Kidney (tissue), 14 donors: ENCODE data around the gene GBE1. TPM values are rescaled to one million over a fixed set of nuclear protein-coding genes. Genes with fewer than 3 reads are reported as not detected.

Experiments
- DNase-seq, 5 donors: peaks; one replicate each; pipeline ENCODE4 v3.0.0-alpha.2; 2013 to 2020
- FAIRE-seq: peaks from 2 replicates; lab custom pipeline; 2012; peaks lifted over from hg19 to GRCh38; lab: Jason Lieb, UNC
- H3K27ac ChIP-seq, 2 donors: one replicate each; pipeline ENCODE4 v1.7.0; 2013; ENCODE audit warnings: low read depth in 2 of 2, low read length in 2 of 2, inconsistent platforms in 1 of 2
- H3K27me3 ChIP-seq: one replicate; pipeline ENCODE4 v1.7.1; 2013; ENCODE audit warnings: low read length, inconsistent platforms; ENCODE audit not compliant: control insufficient read depth, insufficient read depth
- H3K36me3 ChIP-seq, 3 donors: one replicate each; pipeline versions ENCODE4 v1.7.0 to v1.7.1; 2013; ENCODE audit warnings: low read length in 3 of 3, control low read depth in 1 of 3, inconsistent platforms in 1 of 3; ENCODE audit not compliant: insufficient read depth in 3 of 3, control insufficient read depth in 2 of 3
- H3K4me1 ChIP-seq, 3 donors: one replicate each; pipeline versions ENCODE4 v1.7.0 to v1.7.1; 2013; ENCODE audit warnings: low read length in 3 of 3, inconsistent platforms in 1 of 3, low read depth in 1 of 3; ENCODE audit not compliant: control insufficient read depth in 2 of 3, insufficient read depth in 2 of 3
- H3K4me3 ChIP-seq, 3 donors: one replicate each; pipeline versions ENCODE4 v1.7.0 to v1.8.1; 2013; ENCODE audit warnings: low read length in 3 of 3, control low read depth in 1 of 3, inconsistent platforms in 1 of 3
- H3K9ac ChIP-seq, 3 donors: one replicate each; pipeline versions ENCODE4 v1.7.0 to v1.7.1; 2013; ENCODE audit warnings: low read length in 3 of 3, control low read depth in 1 of 3, inconsistent platforms in 1 of 3
- H3K9me3 ChIP-seq, 3 donors: one replicate each; pipeline versions ENCODE4 v1.7.0 to v1.7.1; 2013; ENCODE audit warnings: low read length in 3 of 3, control low read depth in 1 of 3, inconsistent platforms in 1 of 3; ENCODE audit not compliant: control insufficient read depth in 2 of 3, insufficient read depth in 1 of 3
- intact Hi-C: fragments of 100-400 bp; cut with DNase I; formaldehyde crosslinking; loops from one replicate; pipeline ENCODE4 v1.11.1; 2022
- polyA plus RNA-seq: library from polyadenylated mRNA; stranded (reverse); fragments of 350-450 nt; fragmentation: Illumina TruSeq; extraction: RNeasy Lipid Tissue Mini Kit (QIAGEN cat#74804); gene quantifications from one replicate; pipeline ENCODE4 v1.2.3, GENCODE V29; 2014; ENCODE audit warnings: low read depth, low replicate concordance; ENCODE audit not compliant: insufficient read depth
- total RNA-seq: library from RNA; stranded (reverse); fragmentation: NEBNext Ultra II Directional; extraction: Animal tissue kit (Norgen Biotek cat#: 25700); gene quantifications from one replicate; pipeline ENCODE4 v1.2.1, GENCODE V29; 2021
- TF ChIP-seq, protein P1 (sequence below): IDR thresholded peaks from 3 replicates; pipeline ENCODE4 v1.5.1; 2012; ENCODE audit warnings: mild to moderate bottlenecking, moderate library complexity, borderline replicate concordance; ENCODE audit not compliant: insufficient read depth; ENCODE audit errors: extremely low read depth
- donor health status: control.
- donor health status: control.
- donor health status: control.
- donor health status: control.
- donor health status: control.
- donor health status: DM: yes; HTN: yes; CAD: no.
- donor health status: Normal renal cell carcinoma (clear cell type).

The GBE1 gene
- total and polyA plus RNA-seq, 2 donors from 2014 or later = 29.3 to 36.2 TPM

DNA sequence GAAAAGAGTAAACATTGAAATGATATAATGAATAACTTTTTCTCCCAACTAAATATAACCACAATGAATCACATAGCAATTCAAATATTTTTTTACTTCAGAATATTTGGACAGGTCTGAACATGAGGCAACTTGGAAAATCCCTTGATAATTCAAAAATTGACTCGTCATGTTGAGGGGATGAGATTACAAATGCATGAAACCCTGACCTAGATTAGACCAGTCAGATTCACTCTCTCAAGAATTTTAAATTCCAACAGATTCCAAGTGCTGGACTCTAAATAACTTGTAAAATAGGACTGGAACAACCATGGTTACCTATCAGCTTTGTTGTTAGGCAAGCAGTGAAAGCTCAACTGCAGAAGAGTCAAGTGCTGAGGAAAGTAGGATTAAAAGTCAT, 317.5 kb downstream of the GBE1 start:
- no peaks in the 10 kb centered on the region for H3K9me3 ChIP-seq
- H3K36me3 ChIP-seq = no peaks in the 10 kb centered on the region
- intact Hi-C loops = no loop called here
- TF ChIP-seq, protein P1, sequence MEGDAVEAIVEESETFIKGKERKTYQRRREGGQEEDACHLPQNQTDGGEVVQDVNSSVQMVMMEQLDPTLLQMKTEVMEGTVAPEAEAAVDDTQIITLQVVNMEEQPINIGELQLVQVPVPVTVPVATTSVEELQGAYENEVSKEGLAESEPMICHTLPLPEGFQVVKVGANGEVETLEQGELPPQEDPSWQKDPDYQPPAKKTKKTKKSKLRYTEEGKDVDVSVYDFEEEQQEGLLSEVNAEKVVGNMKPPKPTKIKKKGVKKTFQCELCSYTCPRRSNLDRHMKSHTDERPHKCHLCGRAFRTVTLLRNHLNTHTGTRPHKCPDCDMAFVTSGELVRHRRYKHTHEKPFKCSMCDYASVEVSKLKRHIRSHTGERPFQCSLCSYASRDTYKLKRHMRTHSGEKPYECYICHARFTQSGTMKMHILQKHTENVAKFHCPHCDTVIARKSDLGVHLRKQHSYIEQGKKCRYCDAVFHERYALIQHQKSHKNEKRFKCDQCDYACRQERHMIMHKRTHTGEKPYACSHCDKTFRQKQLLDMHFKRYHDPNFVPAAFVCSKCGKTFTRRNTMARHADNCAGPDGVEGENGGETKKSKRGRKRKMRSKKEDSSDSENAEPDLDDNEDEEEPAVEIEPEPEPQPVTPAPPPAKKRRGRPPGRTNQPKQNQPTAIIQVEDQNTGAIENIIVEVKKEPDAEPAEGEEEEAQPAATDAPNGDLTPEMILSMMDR = no peak
- H3K4me1 ChIP-seq = no peaks in the 10 kb centered on the region
- DNase-seq = no peak
- H3K27ac ChIP-seq = no peak overlapping the region
- no peaks in the 10 kb centered on the region for H3K27me3 ChIP-seq
- no peak overlapping the region for H3K4me3 ChIP-seq
- H3K9ac ChIP-seq = no peak overlapping the region
- no peak for FAIRE-seq

DNA sequence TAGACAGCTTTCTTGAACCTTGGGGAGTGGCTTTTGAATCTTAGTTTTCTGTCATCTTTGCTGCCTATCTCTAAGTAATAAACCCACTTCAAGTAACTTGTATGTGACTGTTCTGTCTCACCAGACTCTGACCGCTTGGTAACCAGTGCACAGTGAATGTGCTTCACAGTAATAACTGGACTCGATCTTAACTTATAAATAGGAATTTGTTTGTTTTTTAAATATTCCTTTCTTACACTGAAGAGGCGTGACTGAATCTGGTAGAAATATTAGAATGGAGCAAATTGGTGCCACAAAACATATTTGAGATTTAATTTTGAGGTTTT, 318.0 kb downstream of the GBE1 start:
- no peak overlapping the region for H3K9ac ChIP-seq
- H3K4me3 ChIP-seq = no peak overlapping the region
- H3K36me3 ChIP-seq = no peaks in the 10 kb centered on the region
- H3K9me3 ChIP-seq = no peaks in the 10 kb centered on the region
- TF ChIP-seq, protein P1 = no peak
- intact Hi-C loops = no loop called here
- FAIRE-seq (no peak), DNase-seq (no peak)
- H3K4me1 ChIP-seq = no peaks in the 10 kb centered on the region
- H3K27ac ChIP-seq = no peak overlapping the region
- no peaks in the 10 kb centered on the region for H3K27me3 ChIP-seq

DNA sequence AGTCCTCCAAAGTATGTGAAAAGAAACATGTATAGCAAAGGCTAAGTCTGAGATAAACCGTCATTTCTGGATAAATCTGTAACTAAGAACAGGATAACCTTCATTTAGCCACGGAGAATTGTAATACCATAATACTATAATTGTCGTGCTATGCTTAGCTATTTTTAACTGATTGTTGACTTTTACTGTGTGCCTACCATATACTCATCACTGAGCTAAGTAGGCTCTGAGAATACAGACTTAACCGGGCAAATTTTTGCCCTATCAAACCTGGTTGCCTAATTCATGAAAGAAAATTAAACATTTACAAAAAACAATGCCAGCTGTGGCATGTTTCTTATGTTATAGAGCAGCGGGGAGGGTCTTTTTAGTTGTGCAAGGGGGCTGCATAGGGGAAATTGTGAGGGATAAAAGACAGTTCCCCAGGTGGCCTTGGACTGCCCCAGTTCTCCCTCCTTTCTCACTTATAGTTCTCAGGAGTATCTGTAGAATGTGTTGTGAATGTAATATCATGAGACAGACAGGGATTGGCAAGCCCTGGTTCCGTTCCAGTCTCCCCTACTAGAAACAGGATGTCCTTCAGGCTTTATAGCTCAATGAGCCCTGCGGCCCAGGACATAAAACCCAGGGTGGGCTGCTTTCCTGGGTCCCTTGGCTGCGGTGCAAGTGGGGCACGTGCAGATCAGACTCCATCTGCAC, 318.5 kb downstream of the GBE1 start:
- TF ChIP-seq, protein P1 = no peak
- Histone ChIP-seq H3K27me3 (no peaks in the 10 kb centered on the region), H3K9ac (no peak overlapping the region), H3K27ac (no peak overlapping the region), H3K4me3 (no peak overlapping the region), H3K36me3 (no peaks in the 10 kb centered on the region), H3K4me1 (no peaks in the 10 kb centered on the region), H3K9me3 (no peaks in the 10 kb centered on the region)
- intact Hi-C loops = no loop called here
- DNase-seq (no peak), FAIRE-seq (no peak)

DNA sequence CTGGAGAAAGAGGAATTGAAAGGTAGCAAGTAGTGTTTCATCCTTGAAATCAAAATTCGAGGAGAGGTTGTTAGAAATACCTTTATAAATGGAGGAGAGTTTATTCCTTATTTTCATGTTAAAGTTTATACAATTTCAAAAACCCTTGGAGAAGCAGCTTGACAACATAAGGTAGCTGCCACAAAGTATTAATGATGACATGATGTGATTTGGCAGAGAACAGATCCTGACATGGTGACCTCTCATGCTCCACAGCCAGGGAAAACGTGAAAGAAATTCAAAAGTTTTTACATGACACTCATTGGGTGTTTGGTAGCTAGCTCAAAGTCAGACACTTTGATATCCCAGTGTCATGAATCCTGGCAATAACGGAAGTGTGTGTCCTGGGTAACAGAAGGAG, 320.8 kb downstream of the GBE1 start:
- Histone ChIP-seq H3K4me3 (no peak overlapping the region), H3K27ac (no peak overlapping the region), H3K9me3 (no peaks in the 10 kb centered on the region), H3K27me3 (no peaks in the 10 kb centered on the region), H3K4me1 (no peaks in the 10 kb centered on the region), H3K9ac (no peak overlapping the region), H3K36me3 (no peaks in the 10 kb centered on the region)
- TF ChIP-seq, protein P1 = no peak
- intact Hi-C loops = no loop called here
- DNase-seq = no peak
- FAIRE-seq = no peak
